HG03025 (cell line): ENCODE results near the gene SOX4.
A peak's percentile ranks its signal among the peaks of the same experiment; 100 is the strongest.

Source experiments
- ATAC-seq: cut with Tn5 transposase; IDR thresholded peaks from one replicate; pipeline ENCODE4 v1.9.1; 2021; ENCODE audit warnings: mild to moderate bottlenecking, moderate library complexity; ENCODE audit not compliant: unreplicated experiment, low FRiP score

The SOX4 gene

GRCh38 chr6:21592953-21593352, 598 bp upstream of the SOX4 start:
- no peak for ATAC-seq

DNA sequence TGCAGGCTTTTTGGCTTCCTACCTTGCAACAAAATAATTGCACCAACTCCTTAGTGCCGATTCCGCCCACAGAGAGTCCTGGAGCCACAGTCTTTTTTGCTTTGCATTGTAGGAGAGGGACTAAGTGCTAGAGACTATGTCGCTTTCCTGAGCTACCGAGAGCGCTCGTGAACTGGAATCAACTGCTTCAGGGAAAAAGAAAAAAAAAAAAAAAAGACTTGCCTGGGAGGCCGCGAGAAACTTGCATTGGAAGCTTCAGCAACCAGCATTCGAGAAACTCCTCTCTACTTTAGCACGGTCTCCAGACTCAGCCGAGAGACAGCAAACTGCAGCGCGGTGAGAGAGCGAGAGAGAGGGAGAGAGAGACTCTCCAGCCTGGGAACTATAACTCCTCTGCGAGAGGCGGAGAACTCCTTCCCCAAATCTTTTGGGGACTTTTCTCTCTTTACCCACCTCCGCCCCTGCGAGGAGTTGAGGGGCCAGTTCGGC, 420 bp downstream of the SOX4 start:
- ATAC-seq, result peak; percentile 25

DNA sequence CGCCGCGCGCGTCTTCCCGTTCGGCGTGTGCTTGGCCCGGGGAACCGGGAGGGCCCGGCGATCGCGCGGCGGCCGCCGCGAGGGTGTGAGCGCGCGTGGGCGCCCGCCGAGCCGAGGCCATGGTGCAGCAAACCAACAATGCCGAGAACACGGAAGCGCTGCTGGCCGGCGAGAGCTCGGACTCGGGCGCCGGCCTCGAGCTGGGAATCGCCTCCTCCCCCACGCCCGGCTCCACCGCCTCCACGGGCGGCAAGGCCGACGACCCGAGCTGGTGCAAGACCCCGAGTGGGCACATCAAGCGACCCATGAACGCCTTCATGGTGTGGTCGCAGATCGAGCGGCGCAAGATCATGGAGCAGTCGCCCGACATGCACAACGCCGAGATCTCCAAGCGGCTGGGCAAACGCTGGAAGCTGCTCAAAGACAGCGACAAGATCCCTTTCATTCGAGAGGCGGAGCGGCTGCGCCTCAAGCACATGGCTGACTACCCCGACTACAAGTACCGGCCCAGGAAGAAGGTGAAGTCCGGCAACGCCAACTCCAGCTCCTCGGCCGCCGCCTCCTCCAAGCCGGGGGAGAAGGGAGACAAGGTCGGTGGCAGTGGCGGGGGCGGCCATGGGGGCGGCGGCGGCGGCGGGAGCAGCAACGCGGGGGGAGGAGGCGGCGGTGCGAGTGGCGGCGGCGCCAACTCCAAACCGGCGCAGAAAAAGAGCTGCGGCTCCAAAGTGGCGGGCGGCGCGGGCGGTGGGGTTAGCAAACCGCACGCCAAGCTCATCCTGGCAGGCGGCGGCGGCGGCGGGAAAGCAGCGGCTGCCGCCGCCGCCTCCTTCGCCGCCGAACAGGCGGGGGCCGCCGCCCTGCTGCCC, 1.1 kb downstream of the SOX4 start:
- peak; percentile 29 for ATAC-seq

DNA sequence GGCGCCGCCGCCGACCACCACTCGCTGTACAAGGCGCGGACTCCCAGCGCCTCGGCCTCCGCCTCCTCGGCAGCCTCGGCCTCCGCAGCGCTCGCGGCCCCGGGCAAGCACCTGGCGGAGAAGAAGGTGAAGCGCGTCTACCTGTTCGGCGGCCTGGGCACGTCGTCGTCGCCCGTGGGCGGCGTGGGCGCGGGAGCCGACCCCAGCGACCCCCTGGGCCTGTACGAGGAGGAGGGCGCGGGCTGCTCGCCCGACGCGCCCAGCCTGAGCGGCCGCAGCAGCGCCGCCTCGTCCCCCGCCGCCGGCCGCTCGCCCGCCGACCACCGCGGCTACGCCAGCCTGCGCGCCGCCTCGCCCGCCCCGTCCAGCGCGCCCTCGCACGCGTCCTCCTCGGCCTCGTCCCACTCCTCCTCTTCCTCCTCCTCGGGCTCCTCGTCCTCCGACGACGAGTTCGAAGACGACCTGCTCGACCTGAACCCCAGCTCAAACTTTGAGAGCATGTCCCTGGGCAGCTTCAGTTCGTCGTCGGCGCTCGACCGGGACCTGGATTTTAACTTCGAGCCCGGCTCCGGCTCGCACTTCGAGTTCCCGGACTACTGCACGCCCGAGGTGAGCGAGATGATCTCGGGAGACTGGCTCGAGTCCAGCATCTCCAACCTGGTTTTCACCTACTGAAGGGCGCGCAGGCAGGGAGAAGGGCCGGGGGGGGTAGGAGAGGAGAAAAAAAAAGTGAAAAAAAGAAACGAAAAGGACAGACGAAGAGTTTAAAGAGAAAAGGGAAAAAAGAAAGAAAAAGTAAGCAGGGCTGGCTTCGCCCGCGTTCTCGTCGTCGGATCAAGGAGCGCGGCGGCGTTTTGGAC, 2.0 kb downstream of the SOX4 start:
- ATAC-seq, result no peak

DNA sequence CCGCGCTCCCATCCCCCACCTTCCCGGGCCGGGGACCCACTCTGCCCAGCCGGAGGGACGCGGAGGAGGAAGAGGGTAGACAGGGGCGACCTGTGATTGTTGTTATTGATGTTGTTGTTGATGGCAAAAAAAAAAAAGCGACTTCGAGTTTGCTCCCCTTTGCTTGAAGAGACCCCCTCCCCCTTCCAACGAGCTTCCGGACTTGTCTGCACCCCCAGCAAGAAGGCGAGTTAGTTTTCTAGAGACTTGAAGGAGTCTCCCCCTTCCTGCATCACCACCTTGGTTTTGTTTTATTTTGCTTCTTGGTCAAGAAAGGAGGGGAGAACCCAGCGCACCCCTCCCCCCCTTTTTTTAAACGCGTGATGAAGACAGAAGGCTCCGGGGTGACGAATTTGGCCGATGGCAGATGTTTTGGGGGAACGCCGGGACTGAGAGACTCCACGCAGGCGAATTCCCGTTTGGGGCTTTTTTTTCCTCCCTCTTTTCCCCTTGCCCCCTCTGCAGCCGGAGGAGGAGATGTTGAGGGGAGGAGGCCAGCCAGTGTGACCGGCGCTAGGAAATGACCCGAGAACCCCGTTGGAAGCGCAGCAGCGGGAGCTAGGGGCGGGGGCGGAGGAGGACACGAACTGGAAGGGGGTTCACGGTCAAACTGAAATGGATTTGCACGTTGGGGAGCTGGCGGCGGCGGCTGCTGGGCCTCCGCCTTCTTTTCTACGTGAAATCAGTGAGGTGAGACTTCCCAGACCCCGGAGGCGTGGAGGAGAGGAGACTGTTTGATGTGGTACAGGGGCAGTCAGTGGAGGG, 2.8 kb downstream of the SOX4 start:
- ATAC-seq, result no peak

DNA sequence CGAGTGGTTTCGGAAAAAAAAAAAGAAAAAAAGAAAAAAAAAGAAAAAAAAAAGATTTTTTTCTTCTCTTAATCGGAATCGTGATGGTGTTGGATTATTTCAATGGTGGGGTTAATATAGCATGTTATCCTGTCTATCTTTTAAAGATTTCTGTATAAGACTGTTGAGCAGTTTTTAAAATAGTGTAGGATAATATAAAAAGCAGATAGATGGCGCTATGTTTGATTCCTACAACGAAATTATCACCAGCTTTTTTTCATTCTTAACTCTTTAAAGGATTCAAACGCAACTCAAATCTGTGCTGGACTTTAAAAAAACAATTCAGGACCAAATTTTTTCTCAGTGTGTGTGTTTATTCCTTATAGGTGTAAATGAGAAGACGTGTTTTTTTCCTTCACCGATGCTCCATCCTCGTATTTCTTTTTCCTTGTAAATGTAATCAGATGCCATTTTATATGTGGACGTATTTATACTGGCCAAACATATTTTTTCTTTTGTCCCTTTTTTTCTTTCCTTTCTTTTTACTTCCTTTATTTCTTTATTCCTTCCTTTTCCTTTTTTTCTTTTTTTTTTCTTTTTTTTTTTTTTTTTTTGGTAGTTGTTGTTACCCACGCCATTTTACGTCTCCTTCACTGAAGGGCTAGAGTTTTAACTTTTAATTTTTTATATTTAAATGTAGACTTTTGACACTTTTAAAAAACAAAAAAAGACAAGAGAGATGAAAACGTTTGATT, 3.6 kb downstream of the SOX4 start:
- no peak for ATAC-seq

DNA sequence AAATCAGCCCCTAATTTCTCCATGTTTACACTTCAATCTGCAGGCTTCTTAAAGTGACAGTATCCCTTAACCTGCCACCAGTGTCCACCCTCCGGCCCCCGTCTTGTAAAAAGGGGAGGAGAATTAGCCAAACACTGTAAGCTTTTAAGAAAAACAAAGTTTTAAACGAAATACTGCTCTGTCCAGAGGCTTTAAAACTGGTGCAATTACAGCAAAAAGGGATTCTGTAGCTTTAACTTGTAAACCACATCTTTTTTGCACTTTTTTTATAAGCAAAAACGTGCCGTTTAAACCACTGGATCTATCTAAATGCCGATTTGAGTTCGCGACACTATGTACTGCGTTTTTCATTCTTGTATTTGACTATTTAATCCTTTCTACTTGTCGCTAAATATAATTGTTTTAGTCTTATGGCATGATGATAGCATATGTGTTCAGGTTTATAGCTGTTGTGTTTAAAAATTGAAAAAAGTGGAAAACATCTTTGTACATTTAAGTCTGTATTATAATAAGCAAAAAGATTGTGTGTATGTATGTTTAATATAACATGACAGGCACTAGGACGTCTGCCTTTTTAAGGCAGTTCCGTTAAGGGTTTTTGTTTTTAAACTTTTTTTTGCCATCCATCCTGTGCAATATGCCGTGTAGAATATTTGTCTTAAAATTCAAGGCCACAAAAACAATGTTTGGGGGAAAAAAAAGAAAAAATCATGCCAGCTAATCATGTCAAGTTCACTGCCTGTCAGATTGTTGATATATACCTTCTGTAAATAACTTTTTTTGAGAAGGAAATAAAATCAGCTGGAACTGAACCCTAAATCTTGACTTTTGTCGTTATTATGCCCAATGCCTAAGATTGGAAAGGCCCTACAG, 4.5 kb downstream of the SOX4 start:
- no peak for ATAC-seq

- no peak for ATAC-seq
These were observed 5.1 kb downstream of the SOX4 start for GRCh38 chr6:21598674-21599023.

DNA sequence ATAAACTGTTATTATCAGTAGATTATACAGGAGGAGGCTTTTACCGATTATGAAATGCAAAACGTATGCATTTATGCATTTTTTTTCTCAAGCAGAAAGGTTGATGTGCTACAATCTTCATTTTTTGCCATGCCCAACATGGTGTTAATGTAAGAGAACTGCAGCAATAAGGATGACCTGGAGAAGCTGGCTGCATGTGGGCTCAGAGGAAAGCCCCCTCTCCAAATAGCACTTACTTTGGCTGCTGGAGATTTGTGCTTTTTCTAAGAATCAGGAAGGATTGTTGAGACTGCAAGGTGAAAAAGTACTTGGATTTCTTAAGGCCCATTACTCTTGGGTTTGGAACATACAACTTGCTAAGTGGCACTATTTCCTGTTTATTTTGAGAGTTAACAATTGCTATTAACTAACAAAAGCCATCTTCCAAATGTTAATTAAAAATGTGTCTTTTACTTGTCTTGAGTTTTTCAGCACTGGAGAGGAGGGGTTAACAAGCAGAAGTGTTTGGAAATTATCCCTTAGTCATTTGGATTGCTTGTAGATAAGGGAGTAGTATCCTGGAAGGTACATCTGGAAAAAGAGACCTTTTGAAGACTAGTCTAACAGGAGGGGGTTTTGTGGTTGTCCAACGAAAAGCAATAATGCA, 5.6 kb downstream of the SOX4 start:
- ATAC-seq, result no peak

- ATAC-seq, result no peak
These were observed 7.9 kb downstream of the SOX4 start for GRCh38 chr6:21601339-21601923.

DNA sequence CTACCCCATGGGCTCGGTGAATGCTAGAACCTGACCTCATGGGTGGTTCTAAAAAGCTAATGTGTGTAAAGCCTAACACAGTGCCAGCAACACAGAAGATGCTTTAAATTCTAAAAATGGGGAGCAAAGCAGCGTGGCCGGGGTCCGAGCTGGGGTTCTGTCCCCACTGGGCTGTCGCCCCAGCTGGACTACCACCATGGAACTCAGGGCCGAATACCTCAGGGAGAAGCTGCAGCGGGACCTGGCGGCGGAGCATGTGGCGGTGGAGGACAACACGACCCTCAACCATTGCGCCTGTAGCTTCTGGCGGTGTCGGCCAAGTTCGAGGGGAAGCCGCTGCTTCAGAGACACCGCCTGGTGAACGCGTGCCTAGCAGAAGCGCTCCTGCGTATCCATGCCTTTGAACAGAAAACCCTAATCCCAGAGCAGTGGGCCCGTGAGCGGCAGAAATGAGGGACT, 8.4 kb downstream of the SOX4 start:
- no peak for ATAC-seq

- ATAC-seq, result no peak
These were observed 9.8 kb downstream of the SOX4 start for GRCh38 chr6:21603082-21603952.

DNA sequence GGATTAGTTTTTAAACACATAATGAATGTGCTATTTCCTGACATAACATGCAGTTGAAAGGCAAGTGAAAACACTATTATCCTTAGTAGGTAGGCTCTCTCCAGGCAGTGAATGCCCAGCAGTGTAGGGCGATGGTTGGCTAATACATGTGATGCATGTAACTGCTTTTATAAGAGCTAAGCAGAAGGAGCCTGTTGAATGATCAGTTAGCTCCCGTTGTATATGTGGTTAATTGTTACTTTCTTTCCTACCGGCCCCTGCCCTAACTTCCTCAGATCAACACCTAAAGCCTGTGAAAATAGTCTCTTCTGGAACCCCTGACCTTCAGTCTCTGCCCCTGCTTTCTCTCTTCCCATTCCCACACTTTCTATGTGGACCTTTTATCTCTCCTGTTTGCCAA, 10.5 kb downstream of the SOX4 start:
- ATAC-seq, result no peak

DNA sequence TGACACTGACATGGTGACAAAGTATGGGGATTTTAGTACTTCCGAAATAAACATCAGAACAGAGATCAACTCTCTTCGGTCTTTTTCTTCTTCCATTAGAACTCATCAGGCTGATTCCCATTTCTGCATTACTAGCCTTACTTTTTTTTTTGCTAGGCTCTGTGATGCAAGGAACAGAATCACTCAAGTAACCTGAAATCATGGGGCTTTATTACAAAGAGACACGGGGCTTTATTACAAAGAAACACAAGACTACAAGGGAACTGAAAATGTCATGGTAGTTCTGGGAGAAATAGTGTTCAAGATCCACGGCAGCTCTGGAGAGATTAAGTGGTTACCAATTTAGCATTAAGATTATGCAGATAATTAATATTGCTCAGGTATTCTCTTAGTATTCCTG, 11.6 kb downstream of the SOX4 start:
- no peak for ATAC-seq

DNA sequence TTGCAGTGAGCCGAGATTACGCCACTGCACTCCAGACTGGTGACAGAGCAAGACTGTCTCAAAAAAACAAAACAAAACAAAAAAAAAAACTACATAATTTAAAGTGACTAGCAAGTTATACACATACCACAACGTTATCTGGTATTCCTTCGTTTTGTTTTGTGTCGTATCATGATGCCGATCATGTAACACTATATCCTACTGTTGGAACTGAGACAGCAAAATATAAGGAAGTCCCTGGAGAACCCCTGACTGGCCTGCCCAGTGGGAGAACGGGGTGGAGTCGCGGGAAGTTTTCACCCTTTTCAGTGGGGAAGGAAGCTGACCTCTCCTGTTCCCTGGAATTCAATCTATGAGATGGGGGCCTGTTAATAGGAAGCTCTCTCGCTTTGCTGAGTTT, 15.1 kb downstream of the SOX4 start:
- no peak for ATAC-seq

- no peak for ATAC-seq
These were observed 16.4 kb downstream of the SOX4 start for GRCh38 chr6:21609881-21610329.

DNA sequence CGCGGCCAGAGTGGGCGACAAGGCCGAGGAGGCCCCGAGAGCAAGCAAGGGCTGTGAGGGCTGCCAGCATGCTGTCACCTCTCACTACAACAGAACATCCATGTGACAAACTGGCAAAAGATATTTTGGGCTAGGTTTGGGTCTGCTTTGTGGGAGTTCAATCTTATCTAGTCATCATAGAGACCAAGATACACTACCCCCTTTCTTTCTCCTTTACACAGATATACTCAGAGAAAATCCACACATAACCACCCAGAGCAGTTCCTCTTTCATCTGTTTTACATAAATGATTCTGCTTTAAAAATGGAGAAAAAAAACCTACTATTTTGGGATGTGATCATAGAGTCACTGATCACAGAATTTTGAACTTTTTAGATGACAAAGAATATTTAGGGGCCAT, 16.8 kb downstream of the SOX4 start:
- peak; percentile 85 for ATAC-seq
